PC-3 (cell line): ENCODE results near the gene EN2. TPM values are rescaled to one million over a fixed set of nuclear protein-coding genes. Genes with fewer than 3 reads are reported as not detected.
A peak's percentile ranks its signal among the peaks of the same experiment; 100 is the strongest.

Experiments
- ATAC-seq: fragments of 200-7000 bp; cut with Tn5 transposase; 2 replicates; pipeline ENCODE4 v1.9.1; 2020; ENCODE audit warnings: mild to moderate bottlenecking, moderate library complexity
- BruUV-seq: library from RNA; stranded (reverse); fragments of 400-500 nt; replicated peaks from 2 replicates; lab custom pipeline; 2021; lab: Mats Ljungman, UMichigan
- CTCF ChIA-PET: fragments of 300-600 bp; sonication (Branson Sonifier 250); formaldehyde crosslinking; loops from one replicate; lab custom pipeline; 2022; ENCODE audit warnings: antibody characterized with exemption; lab: Charles Lee
- POLR2A ChIA-PET: fragments of 300-600 bp; sonication (Branson Sonifier 250); formaldehyde crosslinking; loops from one replicate; lab custom pipeline; 2022; ENCODE audit warnings: antibody characterized with exemption; ENCODE audit not compliant: unreplicated experiment; lab: Charles Lee
- DNase-seq: peaks from one replicate; pipeline ENCODE4 v3.0.0-alpha.2; 2015
- H2AFZ ChIP-seq: fragments of 300-600 bp; sonication (generic); 2 replicates; pipeline ENCODE4 v1.6.0; 2016; ENCODE audit warnings: antibody characterized with exemption, low read length
- H3F3A ChIP-seq: fragments of 300-600 bp; sonication (generic); one replicate; pipeline ENCODE4 v1.6.0; 2017; ENCODE audit warnings: antibody characterized with exemption, low read length, control low read depth, mild to moderate bottlenecking; ENCODE audit not compliant: unreplicated experiment
- H3K27ac ChIP-seq: fragments of 300-600 bp; sonication (generic); 2 replicates; pipeline ENCODE4 v1.5.1; 2016; ENCODE audit warnings: mild to moderate bottlenecking, low read length
- H3K27me3 ChIP-seq: fragments of 300-600 bp; sonication (generic); 2 replicates; pipeline ENCODE4 v1.6.1; 2016; ENCODE audit warnings: low read length, mixed read lengths
- H3K36me3 ChIP-seq: fragments of 300-600 bp; sonication (generic); 2 replicates; pipeline ENCODE4 v1.6.1; 2016; ENCODE audit warnings: low read depth, mixed run types, low read length, mixed read lengths
- H3K4me1 ChIP-seq: fragments of 300-600 bp; sonication (generic); 2 replicates; pipeline ENCODE4 v1.5.1; 2016; ENCODE audit warnings: low read length; ENCODE audit not compliant: insufficient read depth
- H3K4me2 ChIP-seq: fragments of 300-600 bp; sonication (generic); 2 replicates; pipeline ENCODE4 v1.6.0; 2016; ENCODE audit warnings: low read length
- H3K4me3 ChIP-seq: fragments of 300-600 bp; sonication (generic); 2 replicates; pipeline ENCODE4 v1.5.1; 2016; ENCODE audit warnings: mild to moderate bottlenecking, low read length, mixed read lengths
- H3K79me2 ChIP-seq: fragments of 300-600 bp; sonication (generic); 2 replicates; pipeline ENCODE4 v1.6.1; 2017; ENCODE audit warnings: low read length, mixed read lengths
- H3K9ac ChIP-seq: fragments of 300-600 bp; sonication (generic); 2 replicates; pipeline ENCODE4 v1.6.0; 2016; ENCODE audit warnings: mild to moderate bottlenecking, low read length
- H3K9me2 ChIP-seq: fragments of 300-600 bp; sonication (generic); replicated peaks from 2 replicates; pipeline ENCODE4 v1.6.1; 2016; ENCODE audit warnings: mixed run types, low read length, mixed read lengths
- H3K9me3 ChIP-seq: fragments of 300-600 bp; sonication (generic); 2 replicates; pipeline ENCODE4 v1.6.1; 2016; ENCODE audit warnings: low read length, mixed read lengths
- H4K20me1 ChIP-seq: fragments of 300-600 bp; sonication (generic); 2 replicates; pipeline ENCODE4 v1.6.1; 2016; ENCODE audit warnings: low read length, mixed read lengths
- CTCF ChIP-seq: fragments of 300-600 bp; sonication (generic); conservative IDR thresholded peaks from 2 replicates; pipeline ENCODE4 v1.5.1; 2017; ENCODE audit warnings: antibody characterized with exemption, low read depth, mild to moderate bottlenecking, low read length
- EZH2 ChIP-seq: fragments of 300-600 bp; sonication (generic); IDR thresholded peaks from one replicate; pipeline ENCODE4 v1.6.1; 2017; ENCODE audit warnings: antibody characterized with exemption, mild to moderate bottlenecking, low read length; ENCODE audit not compliant: unreplicated experiment
- EZH2phosphoT487 ChIP-seq: fragments of 300-600 bp; sonication (generic); IDR thresholded peaks from 2 replicates; pipeline ENCODE4 v1.6.1; 2018; ENCODE audit warnings: mild to moderate bottlenecking, antibody characterized with exemption, low read length, borderline replicate concordance
- intact Hi-C: fragments of 100-400 bp; cut with micrococcal nuclease; formaldehyde crosslinking; loops from 2 replicates; pipeline ENCODE4 v1.9.0; 2023
- total RNA-seq: library from RNA; depleted of rRNA; stranded (reverse); fragments of >200 nt; gene quantifications from 2 replicates; pipeline ENCODE4 v1.2.3, GENCODE V29; 2014

The EN2 gene
- total RNA-seq, 1 experiment from 2014 or later, result 2.3 TPM

DNA sequence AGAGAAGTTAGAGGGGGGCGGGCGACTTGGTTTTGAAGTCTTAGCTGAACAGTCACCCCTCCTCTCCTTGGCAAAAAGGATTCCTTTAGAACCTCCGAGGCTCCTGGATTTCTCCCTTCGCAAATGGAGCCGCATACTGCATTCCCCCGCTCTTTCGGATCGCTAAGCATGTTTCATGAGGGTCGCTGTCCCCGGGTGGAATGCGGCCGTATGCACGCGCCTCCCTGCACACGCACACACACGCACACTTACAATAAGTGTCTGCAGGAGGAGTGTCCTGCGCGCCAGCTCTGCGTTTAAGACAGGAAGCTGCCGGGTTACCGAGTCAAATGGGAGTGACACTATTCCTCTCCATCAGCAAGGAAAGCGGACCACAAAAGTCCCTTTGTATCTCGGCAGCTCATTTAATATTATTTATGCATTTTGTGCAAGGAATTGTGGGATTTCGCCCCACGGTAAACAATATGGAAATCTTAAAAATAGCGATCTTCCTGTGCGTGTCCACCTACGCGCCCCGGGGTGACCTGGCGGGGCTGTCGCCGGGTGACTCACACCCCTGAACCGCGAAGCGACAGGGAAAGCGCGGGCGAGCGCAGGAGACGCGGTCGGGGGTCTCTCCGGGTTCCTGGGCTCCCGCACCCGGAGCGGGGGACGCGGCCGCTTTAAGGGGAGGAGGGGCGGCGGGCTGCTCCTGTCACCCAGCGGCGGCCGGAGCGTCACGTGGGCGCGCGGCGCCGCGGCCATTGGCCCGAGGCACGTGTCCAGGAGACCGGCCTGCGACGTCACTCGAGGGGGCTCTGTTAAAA lies 988 bp upstream of the EN2 start:
- Histone ChIP-seq H3K27me3 (peaks cover 43% of the 10 kb centered on the region), H3K9me2 (no peaks in the 10 kb centered on the region), H3K27ac (no peak overlapping the region), H3K36me3 (no peaks in the 10 kb centered on the region), H2AFZ (peak overlapping the region; percentile 94), H3F3A (no peaks in the 10 kb centered on the region), H3K4me2 (peak overlapping the region; percentile 96), H4K20me1 (no peaks in the 10 kb centered on the region), H3K9me3 (no peaks in the 10 kb centered on the region), H3K4me1 (peaks cover 8% of the 10 kb centered on the region; the same call in 1 of the 2 replicates), H3K9ac (peak overlapping the region; percentile 46), H3K79me2 (no peaks in the 10 kb centered on the region), H3K4me3 (peak overlapping the region; percentile 70)
- TF ChIP-seq EZH2phosphoT487, result no peak
- TF ChIP-seq EZH2, result no peak
- TF ChIP-seq CTCF, result no peak
- ChIA-PET CTCF (no interaction called here), POLR2A (no interaction called here)
- ATAC-seq, result peak; percentile 78
- peak; percentile 81 for DNase-seq
- intact Hi-C loops, result loop anchor here (5.0 kb wide), 1 partner anchor 530 kb away; no protein-coding TSS in a partner anchor
- no TSS peak for BruUV-seq

DNA sequence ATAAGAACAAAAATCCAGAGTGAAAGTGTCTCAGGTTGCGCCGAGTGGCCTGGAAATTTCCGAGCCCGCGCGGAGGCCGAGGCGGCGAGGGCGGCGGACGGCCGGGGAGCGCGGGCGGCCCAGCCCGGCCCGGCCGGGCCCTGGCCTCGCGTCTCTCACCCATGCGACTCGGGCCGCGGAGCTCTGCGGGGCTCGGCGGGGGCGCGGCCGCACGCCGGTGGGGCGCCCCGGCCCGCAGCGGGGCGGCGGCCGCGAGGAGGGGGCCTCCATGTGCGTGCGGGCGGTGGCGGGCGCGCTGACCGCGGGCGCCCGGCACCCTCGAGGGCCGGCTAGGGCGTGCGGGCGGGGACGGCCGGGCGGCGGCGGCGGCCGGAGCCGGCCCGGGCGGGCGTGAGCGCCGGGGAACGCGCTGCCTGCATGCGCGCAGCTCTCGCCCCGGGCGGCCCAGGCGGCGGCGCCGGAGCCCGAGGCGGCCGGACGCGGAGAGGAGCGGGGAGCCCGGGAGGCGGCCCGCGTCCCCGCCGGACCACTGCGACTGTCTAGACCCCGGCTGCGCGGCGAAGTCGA lies 302 bp upstream of the EN2 start:
- Histone ChIP-seq H3K27me3 (peaks cover 37% of the 10 kb centered on the region), H2AFZ (peak overlapping the region; percentile 94), H3F3A (no peaks in the 10 kb centered on the region), H3K27ac (no peak overlapping the region), H3K9me2 (no peaks in the 10 kb centered on the region), H3K36me3 (no peaks in the 10 kb centered on the region), H3K9ac (peak overlapping the region; percentile 25; the same call in 1 of the 2 replicates), H3K4me2 (peak overlapping the region; percentile 96), H4K20me1 (no peaks in the 10 kb centered on the region), H3K9me3 (no peaks in the 10 kb centered on the region), H3K4me1 (peaks cover 8% of the 10 kb centered on the region; the same call in 1 of the 2 replicates), H3K4me3 (peak overlapping the region; percentile 72), H3K79me2 (no peaks in the 10 kb centered on the region)
- peak; percentile 7 for DNase-seq
- TF ChIP-seq CTCF (no peak), EZH2 (no peak), EZH2phosphoT487 (no peak)
- intact Hi-C loops, result loop anchor here (5.0 kb wide), 1 partner anchor 530 kb away; no protein-coding TSS in a partner anchor
- CTCF ChIA-PET, result no interaction called here
- POLR2A ChIA-PET, result no interaction called here
- peak; percentile 48 for ATAC-seq
- no TSS peak for BruUV-seq
